Activated naive CD4-positive, alpha-beta T cell treated with anti-CD3 and anti-CD28 coated beads, Interleukin-2, amount 50 U/mL, for 72 hours (primary cell): ENCODE data around the gene TECPR2. TPM values are rescaled to one million over a fixed set of nuclear protein-coding genes. Genes with fewer than 3 reads are reported as not detected.
"Not testable (repeated sequence)": the region's sequence is repeated elsewhere in the genome, so short reads cannot be mapped to it uniquely, and the experiment has no call there.

ENCODE experiments used
- ATAC-seq, 2 donors: fragments of 150-1000 bp; cut with Tn5 transposase; 2 replicates each; pipeline ENCODE4 v1.10.0; 2021; ENCODE audit warnings: mild to moderate bottlenecking in 2 of 2, moderate library complexity in 2 of 2
- DNase-seq, 2 donors: peaks; one replicate each; pipeline ENCODE4 v3.0.0; 2021 to 2022; ENCODE audit warnings: low spot score in 2 of 2
- H3K27ac Mint-ChIP-seq, 2 donors: one replicate each; pipeline ENCODE4 v1.8.0; 2022; ENCODE audit warnings: mild to moderate bottlenecking in 2 of 2, mixed read lengths in 2 of 2
- H3K36me3 Mint-ChIP-seq, 2 donors: one replicate each; pipeline ENCODE4 v1.8.0; 2022; ENCODE audit warnings: mixed read lengths in 2 of 2
- H3K9me3 Mint-ChIP-seq, 2 donors: one replicate each; pipeline ENCODE4 v1.8.0; 2022; ENCODE audit warnings: mixed read lengths in 2 of 2
- total RNA-seq, 2 donors: library from RNA; stranded (reverse); gene quantifications; one replicate each; pipeline ENCODE4 v1.2.3, GENCODE V29; 2022

TECPR2 gene
- total RNA-seq, 2 donors from 2014 or later = 1.4 to 8.4 TPM

DNA sequence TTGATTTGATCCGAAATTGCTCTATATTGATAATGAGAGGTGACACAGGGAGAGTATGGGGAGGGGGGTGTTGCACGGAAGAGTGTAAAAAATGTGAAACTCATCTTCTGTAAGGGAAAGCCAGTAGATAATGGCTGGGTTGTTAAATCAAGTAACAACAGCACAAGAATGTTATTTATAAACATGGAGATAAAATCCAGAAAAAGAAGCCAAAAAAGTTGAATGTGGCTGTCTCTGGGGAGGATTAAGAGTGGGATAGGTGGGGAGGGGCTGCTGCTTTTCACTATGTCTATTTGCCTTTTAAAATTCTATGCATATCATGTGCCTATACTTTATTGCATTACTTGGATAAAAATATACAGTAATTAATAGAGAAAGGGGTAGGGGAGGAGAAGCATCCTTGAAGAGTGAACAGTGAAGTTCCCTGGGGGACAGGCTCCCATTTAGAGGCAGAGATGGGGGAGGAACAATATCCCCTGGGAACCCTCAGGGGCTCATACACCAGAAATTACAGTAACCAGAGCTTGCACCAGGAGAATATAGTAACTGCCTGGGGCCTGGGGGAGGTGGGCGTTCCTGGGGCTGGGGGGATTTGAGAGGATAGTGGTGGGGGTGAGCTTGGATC lies 186.0 kb downstream of the TECPR2 start:
- no peak overlapping the region for H3K27ac Mint-ChIP-seq
- no peaks in the 10 kb centered on the region for H3K36me3 Mint-ChIP-seq
- ATAC-seq (no peak), DNase-seq (no peak)
- H3K9me3 Mint-ChIP-seq = no peaks in the 10 kb centered on the region

DNA sequence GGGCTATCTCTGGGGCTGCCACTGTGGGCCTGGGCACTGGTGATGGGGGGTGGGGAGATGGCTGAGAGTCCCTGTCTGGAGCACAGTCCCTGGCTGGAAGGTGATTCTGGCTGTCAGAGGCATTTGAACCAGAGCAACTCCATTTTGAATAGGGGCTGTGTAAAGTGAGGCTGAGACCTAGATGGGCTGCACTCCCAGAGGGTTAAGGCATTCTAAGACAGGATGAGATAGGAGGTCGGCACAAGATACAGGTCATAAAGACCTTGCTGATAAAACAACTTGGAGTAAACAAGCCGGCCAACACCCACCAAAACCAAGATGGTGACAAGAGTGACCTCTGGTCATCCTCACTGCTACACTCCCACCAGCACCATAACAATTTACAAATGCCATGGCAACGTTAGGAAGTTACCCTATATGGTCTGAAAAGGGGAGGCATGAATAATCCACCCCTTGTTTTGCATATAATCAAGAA lies 188.2 kb downstream of the TECPR2 start:
- not testable (repeated sequence) for ATAC-seq, H3K27ac Mint-ChIP-seq, H3K9me3 Mint-ChIP-seq, DNase-seq, H3K36me3 Mint-ChIP-seq

Other genes with a start within 250 kb of the TECPR2 start
- gene WDR20, start 223.0 kb upstream of the TECPR2 start, total RNA-seq = 10 to 100 TPM; 30.1 to 34.2 TPM
- 1 to 10 TPM; 4.4 to 9.1 TPM for gene MOK, start 57.8 kb upstream of the TECPR2 start, total RNA-seq
- 10 to 100 TPM in 1 of 2 donors, 1 to 10 TPM in 1; 6.3 to 19.8 TPM for gene ZNF839, start 43.2 kb upstream of the TECPR2 start, total RNA-seq
- gene CINP, start 51 bp upstream of the TECPR2 start, total RNA-seq = 10 to 100 TPM; 42.6 to 42.8 TPM
- 10 to 100 TPM in 1 of 2 donors, 1 to 10 TPM in 1; 5.2 to 15.8 TPM for gene ANKRD9, start 146.8 kb downstream of the TECPR2 start, total RNA-seq
- gene RCOR1, start 229.7 kb downstream of the TECPR2 start, total RNA-seq = 10 to 100 TPM; 22.6 to 23.7 TPM